HepG2 (cell line): ENCODE measurements around the gene KLHDC8B. TPM values are rescaled to one million over a fixed set of nuclear protein-coding genes. Genes with fewer than 3 reads are reported as not detected.
A peak's percentile ranks its signal among the peaks of the same experiment; 100 is the strongest.

Experiments used
- ATAC-seq: fragments of 200-7000 bp; cut with Tn5 transposase; 3 replicates; pipeline ENCODE4 v1.9.1; 2020; ENCODE audit warnings: mild to moderate bottlenecking, moderate library complexity
- BruUV-seq: library from RNA; stranded (reverse); fragments of 400-500 nt; replicated peaks from 2 replicates; lab custom pipeline; 2021; lab: Mats Ljungman, UMichigan
- CTCF ChIA-PET: fragments of 300-600 bp; formaldehyde crosslinking; extraction: SDS; loops from one replicate; lab custom pipeline; 2021; ENCODE audit warnings: low total read pairs, inconsistent platforms, low intra/inter-chr PET ratio; lab: Yijun Ruan, JAX
- POLR2A ChIA-PET: fragments of 350-600 bp; sonication (Branson Sonifier 250); formaldehyde crosslinking; loops from one replicate; lab custom pipeline; 2020; ENCODE audit warnings: antibody characterized with exemption, inconsistent platforms; lab: Yijun Ruan, JAX
- DNase-seq: peaks from one replicate; pipeline ENCODE4 v3.0.0-alpha.2; 2015; ENCODE audit warnings: low spot score
- FAIRE-seq: peaks from 3 replicates; lab custom pipeline; 2011; peaks lifted over from hg19 to GRCh38; lab: Jason Lieb, UNC
- H2AFZ ChIP-seq: one replicate; pipeline ENCODE4 v1.6.1; 2011; ENCODE audit warnings: low read length, inconsistent platforms
- H3K27ac ChIP-seq: fragments of 300-600 bp; 3 replicates; pipeline ENCODE4 v1.8.0; 2011; ENCODE audit warnings: mixed run types, mild to moderate bottlenecking, mixed read lengths, low read length, inconsistent platforms; ENCODE audit not compliant: insufficient read depth; ENCODE audit errors: extremely low read length
- H3K27me3 ChIP-seq, 2 experiments: fragments of 200-600 bp in 1 of 2; 2 replicates in 1 of 2; 3 replicates in 1 of 2; pipeline versions ENCODE4 v1.6.0 to v1.8.0; 2011; ENCODE audit warnings: low read length in 2 of 2, mild to moderate bottlenecking in 2 of 2, moderate library complexity in 2 of 2, inconsistent platforms in 1 of 2; ENCODE audit not compliant: insufficient read depth in 2 of 2, control insufficient read depth in 1 of 2
- H3K36me3 ChIP-seq, 2 experiments: fragments of 200-600 bp in 1 of 2; replicated peaks in 1 of 2; 2 replicates in 1 of 2; 3 replicates in 1 of 2; pipeline versions ENCODE4 v1.5.1 to v1.8.0; 2011; ENCODE audit warnings: low read length in 2 of 2, inconsistent platforms in 1 of 2; ENCODE audit not compliant: insufficient read depth in 2 of 2, control insufficient read depth in 1 of 2
- H3K4me1 ChIP-seq: 2 replicates; pipeline ENCODE4 v1.5.1; 2012; ENCODE audit warnings: low read length, inconsistent platforms; ENCODE audit not compliant: insufficient read depth
- H3K4me2 ChIP-seq: 2 replicates; pipeline ENCODE4 v1.6.0; 2011; ENCODE audit warnings: low read depth, low read length, inconsistent platforms
- H3K4me3 ChIP-seq, 3 experiments: fragments of 200-600 bp in 1 of 3; sonication (generic), shearing (Covaris generic) in 1 of 3; replicated peaks in 1 of 3; 2 replicates each; pipeline ENCODE4 v1.5.1; 2011 to 2016; ENCODE audit warnings: low read length in 3 of 3, inconsistent platforms in 2 of 3, low read depth in 2 of 3, mild to moderate bottlenecking in 2 of 3, control low read depth in 1 of 3, mixed read lengths in 1 of 3; ENCODE audit not compliant: insufficient read depth in 1 of 3
- H3K79me2 ChIP-seq: one replicate; pipeline ENCODE4 v1.6.1; 2011; ENCODE audit warnings: low read length, inconsistent platforms; ENCODE audit not compliant: insufficient read depth
- H3K9ac ChIP-seq: 2 replicates; pipeline ENCODE4 v1.6.0; 2011; ENCODE audit warnings: mild to moderate bottlenecking, low read depth, low read length, inconsistent platforms; ENCODE audit not compliant: insufficient read depth
- H3K9me3 ChIP-seq: 2 replicates; pipeline ENCODE4 v1.5.1; 2012; ENCODE audit warnings: mild to moderate bottlenecking, low read length
- H4K20me1 ChIP-seq: 2 replicates; pipeline ENCODE4 v1.6.0; 2011; ENCODE audit warnings: inconsistent platforms, mild to moderate bottlenecking, low read length, moderate library complexity; ENCODE audit not compliant: insufficient read depth
- ELF1 ChIP-seq: sonication (generic); formaldehyde crosslinking; IDR thresholded peaks from 2 replicates; pipeline ENCODE4 v1.4.0; 2020; ENCODE audit warnings: missing genetic modification reagents
- NFIC ChIP-seq: IDR thresholded peaks from 2 replicates; pipeline ENCODE4 v1.6.1; 2012; ENCODE audit warnings: mild to moderate bottlenecking, low read length, inconsistent platforms
- PHF21A ChIP-seq: sonication (generic); formaldehyde crosslinking; IDR thresholded peaks from 2 replicates; pipeline ENCODE4 v1.5.0; 2020; ENCODE audit warnings: mild to moderate bottlenecking, missing genetic modification reagents
- PTBP1 ChIP-seq: fragments of 200-400 bp; formaldehyde crosslinking; IDR thresholded peaks from 2 replicates; pipeline ENCODE4 v1.6.1; 2018; ENCODE audit warnings: low read length, low read depth; ENCODE audit not compliant: poor library complexity, severe bottlenecking
- ZKSCAN1 ChIP-seq: fragments of 150-350 bp; IDR thresholded peaks from 2 replicates; pipeline ENCODE4 v1.6.1; 2014; ENCODE audit warnings: low read length
- ZNF770 ChIP-seq: sonication (generic); formaldehyde crosslinking; IDR thresholded peaks from 2 replicates; pipeline ENCODE4 v1.5.0; 2020; ENCODE audit warnings: mild to moderate bottlenecking, missing genetic modification reagents
- ZNF850 ChIP-seq: sonication (generic); formaldehyde crosslinking; conservative IDR thresholded peaks from 2 replicates; pipeline ENCODE4 v1.9.0; 2021; ENCODE audit warnings: mild to moderate bottlenecking, missing genetic modification reagents
- WGBS: methylation state at CpG from one replicate; pipeline ENCODE4 v1.1.6; 2017; ENCODE audit warnings: low lambda C conversion rate; 5-methylcytosine and 5-hydroxymethylcytosine counted together
- in situ Hi-C: cut with HindIII; loops from 2 replicates; pipeline ENCODE4 v1.10.0; 2017; ENCODE audit warnings: low pct_unique_long_range_greater_than_20kb; ENCODE audit not compliant: extremely low pct_ligation_motif_present
- intact Hi-C: fragments of 100-400 bp; cut with micrococcal nuclease; formaldehyde crosslinking; loops from one replicate; pipeline ENCODE4 v1.10.0; 2022; ENCODE audit not compliant: unreplicated experiment
- polyA plus RNA-seq, 8 experiments: library from polyadenylated mRNA; depleted of rRNA in 3 of 8; stranded (reverse) in 7 of 8; unstranded in 1 of 8; fragments of >200 nt; fragmentation: Illumina TruSeq in 4 of 8; extraction: Trizol in 4 of 8; gene quantifications; 2 replicates each; pipeline versions ENCODE4 v1.2.1 to v1.2.3, GENCODE V29; 2011 to 2016; ENCODE audit warnings: low read depth in 4 of 8, missing spikeins in 1 of 8, mixed read lengths in 1 of 8; ENCODE audit not compliant: insufficient read depth in 1 of 8
- total RNA-seq, 5 experiments: library from RNA; depleted of rRNA; stranded (reverse); fragments of >200 nt; fragmentation: Illumina TruSeq; extraction: Trizol; gene quantifications; 2 replicates each; pipeline ENCODE4 v1.2.3, GENCODE V29; 2016; ENCODE audit warnings: low read depth in 1 of 5

The KLHDC8B gene
- total and polyA plus RNA-seq, 2 of the 13 experiments (the other 11 are each of a cell fraction or from before 2014, with no cell fraction given), result 17.2 to 17.8 TPM

GRCh38 chr3:49198161-49198560 lies 26.8 kb downstream of the KLHDC8B start:
- no peak overlapping the region for H2AFZ ChIP-seq
- no peak overlapping the region for H3K27ac ChIP-seq
- 7% methylated on average over 3 of the region's 3 CpGs for WGBS
- no TSS peak for BruUV-seq
- no peak overlapping the region for H3K9ac ChIP-seq
- no peaks in the 10 kb centered on the region for H3K79me2 ChIP-seq
- no peak for DNase-seq
- H3K4me1 ChIP-seq, result peaks cover 11% of the 10 kb centered on the region
- in situ Hi-C loops, result no loop called here
- H3K27me3 ChIP-seq, result no peaks in the 10 kb centered on the region
- TF ChIP-seq ELF1, result no peak
- TF ChIP-seq ZKSCAN1, result no peak
- no peak for TF ChIP-seq PHF21A (CRISPR knock-in tag)
- TF ChIP-seq PTBP1, result no peak
- no peak for TF ChIP-seq NFIC
- no peak; the same call in 2 of the 3 replicates for ATAC-seq
- ChIA-PET POLR2A (no interaction called here), CTCF (no interaction called here)
- peak overlapping the region; percentile 20; the same call in 1 of the 2 replicates for H3K4me2 ChIP-seq
- no peak for FAIRE-seq
- intact Hi-C loops, result no loop called here
- no peaks in the 10 kb centered on the region for H3K9me3 ChIP-seq
- no peaks in the 10 kb centered on the region for H4K20me1 ChIP-seq
- H3K36me3 ChIP-seq, result no peaks in the 10 kb centered on the region
- H3K4me3 ChIP-seq, result no peak overlapping the region

GRCh38 chr3:49198611-49199230 lies 27.3 kb downstream of the KLHDC8B start:
- Histone ChIP-seq H3K27ac (no peak overlapping the region), H3K9ac (no peak overlapping the region), H3K36me3 (no peaks in the 10 kb centered on the region), H4K20me1 (no peaks in the 10 kb centered on the region), H3K4me3 (no peak overlapping the region), H3K79me2 (no peaks in the 10 kb centered on the region), H2AFZ (no peak overlapping the region), H3K27me3 (no peaks in the 10 kb centered on the region; a peak in 1 of 5 replicates), H3K4me1 (peaks cover 11% of the 10 kb centered on the region), H3K9me3 (no peaks in the 10 kb centered on the region), H3K4me2 (peak overlapping the region; percentile 20; the same call in 1 of the 2 replicates)
- ChIA-PET CTCF (no interaction called here), POLR2A (no interaction called here)
- peak; percentile 75; the same call in 1 of the 2 replicates for TF ChIP-seq ZNF770 (CRISPR knock-in tag)
- TF ChIP-seq ZNF850 (CRISPR knock-in tag), result no peak
- intact Hi-C loops, result no loop called here
- 76% methylated on average over 24 of the region's 24 CpGs for WGBS
- FAIRE-seq, result no peak
- no peak for DNase-seq
- BruUV-seq, result no TSS peak
- no peak for ATAC-seq
- in situ Hi-C loops, result no loop called here
